Tibial artery (tissue), 4 donors: ENCODE results near the gene CNR2.

ENCODE experiments used
- DNase-seq, 2 donors: peaks; one replicate each; pipeline ENCODE4 v3.0.0-alpha.2; 2019
- H3K27ac ChIP-seq, 2 donors: fragments of 200-600 bp; sonication (generic) in 1 of 2; 1 replicate in 1 of 2; 2 replicates in 1 of 2; pipeline ENCODE4 v1.5.1; 2018 to 2019; ENCODE audit warnings: mild to moderate bottlenecking in 1 of 2
- H3K27me3 ChIP-seq, 2 donors: fragments of 200-600 bp; sonication (generic) in 1 of 2; one replicate each; pipeline versions ENCODE4 v1.5.1 to v1.6.0; 2016 to 2019
- H3K36me3 ChIP-seq, 3 donors: fragments of 200-600 bp; sonication (generic) in 2 of 3; one replicate each; pipeline ENCODE4 v1.5.1; 2016 to 2019; ENCODE audit warnings: mild to moderate bottlenecking in 2 of 3
- H3K4me1 ChIP-seq, 4 donors: fragments of 200-600 bp; sonication (generic) in 2 of 4; 1 replicate in 3 of 4; 2 replicates in 1 of 4; pipeline ENCODE4 v1.5.1; 2016 to 2019
- H3K4me3 ChIP-seq, 2 donors: fragments of 200-600 bp; sonication (generic) in 1 of 2; 1 replicate in 1 of 2; 2 replicates in 1 of 2; pipeline ENCODE4 v1.5.1; 2018 to 2019; ENCODE audit warnings: mild to moderate bottlenecking in 2 of 2
- H3K9me3 ChIP-seq, 3 donors: fragments of 200-600 bp; sonication (generic) in 1 of 3; one replicate each; pipeline ENCODE4 v1.5.1; 2016 to 2019
- CTCF ChIP-seq, 2 experiments: fragments of 200-600 bp in 1 of 2; fragments of 450-650 bp in 1 of 2; IDR thresholded peaks; one replicate each; pipeline ENCODE4 v1.5.1; 2017 to 2019; ENCODE audit warnings: antibody characterized with exemption in 2 of 2, mild to moderate bottlenecking in 1 of 2, moderate library complexity in 1 of 2
- intact Hi-C: fragments of 100-400 bp; cut with DNase I; formaldehyde crosslinking; loops from one replicate; pipeline ENCODE4 v1.15.0; 2023; ENCODE audit warnings: low total_unique reads

The CNR2 gene

GRCh38 chr1:23895082-23895481, 18.1 kb downstream of the CNR2 start:
- Histone ChIP-seq H3K27ac (no peak overlapping the region), H3K4me3 (no peak overlapping the region), H3K27me3 (no peaks in the 10 kb centered on the region), H3K4me1 (no peaks in the 10 kb centered on the region), H3K36me3 (no peaks in the 10 kb centered on the region), H3K9me3 (no peaks in the 10 kb centered on the region)
- intact Hi-C loops: no loop called here
- no peak for DNase-seq
- no peak for TF ChIP-seq CTCF (IDR thresholded peaks at IDR 0.05)

GRCh38 chr1:23889074-23889473, 24.1 kb downstream of the CNR2 start:
- intact Hi-C loops: no loop called here
- Histone ChIP-seq H3K36me3 (no peaks in the 10 kb centered on the region), H3K9me3 (no peaks in the 10 kb centered on the region), H3K27me3 (no peaks in the 10 kb centered on the region), H3K27ac (no peak overlapping the region), H3K4me3 (no peak overlapping the region), H3K4me1 (no peaks in the 10 kb centered on the region)
- no peak for DNase-seq
- TF ChIP-seq CTCF (IDR thresholded peaks at IDR 0.05): no peak

- TF ChIP-seq CTCF (IDR thresholded peaks at IDR 0.05): no peak
- no peak for DNase-seq
- Histone ChIP-seq H3K9me3 (no peaks in the 10 kb centered on the region), H3K36me3 (no peaks in the 10 kb centered on the region), H3K4me1 (no peaks in the 10 kb centered on the region), H3K27me3 (no peaks in the 10 kb centered on the region), H3K27ac (no peak overlapping the region), H3K4me3 (no peak overlapping the region)
- intact Hi-C loops: no loop called here
Measured at GRCh38 chr1:23885222-23885621, 27.9 kb downstream of the CNR2 start.

- no peak for DNase-seq
- Histone ChIP-seq H3K27me3 (no peaks in the 10 kb centered on the region), H3K4me3 (no peak overlapping the region), H3K36me3 (no peaks in the 10 kb centered on the region), H3K9me3 (peaks cover 4 to 22% (median 21%) of the 10 kb centered on the region in 3 donors), H3K27ac (no peak overlapping the region), H3K4me1 (no peaks in the 10 kb centered on the region)
- intact Hi-C loops: no loop called here
- TF ChIP-seq CTCF (IDR thresholded peaks at IDR 0.05): no peak
Measured at GRCh38 chr1:23882746-23883145, 30.4 kb downstream of the CNR2 start.

GRCh38 chr1:23879809-23880208, 33.4 kb downstream of the CNR2 start:
- intact Hi-C loops: no loop called here
- no peak for TF ChIP-seq CTCF (IDR thresholded peaks at IDR 0.05)
- peaks cover 0 to 5% of the 10 kb centered on the region in 2 donors for H3K27me3 ChIP-seq
- H3K4me1 ChIP-seq: no peaks in the 10 kb centered on the region
- H3K36me3 ChIP-seq: no peaks in the 10 kb centered on the region
- peaks cover 4 to 25% (median 24%) of the 10 kb centered on the region in 3 donors for H3K9me3 ChIP-seq
- H3K4me3 ChIP-seq: no peak overlapping the region
- no peak overlapping the region for H3K27ac ChIP-seq
- no peak for DNase-seq

GRCh38 chr1:23878668-23879067, 34.5 kb downstream of the CNR2 start:
- H3K27ac ChIP-seq: no peak overlapping the region
- H3K4me3 ChIP-seq: no peak overlapping the region
- no peaks in the 10 kb centered on the region for H3K4me1 ChIP-seq
- TF ChIP-seq CTCF (IDR thresholded peaks at IDR 0.05): no peak
- H3K9me3 ChIP-seq: peaks cover 4 to 25% (median 24%) of the 10 kb centered on the region in 3 donors
- DNase-seq: no peak
- H3K27me3 ChIP-seq: peaks cover 0 to 8% of the 10 kb centered on the region in 2 donors
- no peaks in the 10 kb centered on the region for H3K36me3 ChIP-seq
- intact Hi-C loops: no loop called here
